Hypothalamus (tissue), 51 donors: ENCODE measurements around the gene DGCR2.
"Not testable (repeated sequence)": the region's sequence is repeated elsewhere in the genome, so short reads cannot be mapped to it uniquely, and the experiment has no call there.

ENCODE experiments used
- DNase-seq, 51 donors: peaks; one replicate each; lab custom pipeline; 2025; lab: John Stamatoyannopoulos, UW

DGCR2 gene

GRCh38 chr22:19086896-19087295 is 35.3 kb downstream of the DGCR2 start:
- no peak for DNase-seq

GRCh38 chr22:19086417-19086816 is 35.8 kb downstream of the DGCR2 start:
- DNase-seq: no peak

DNA sequence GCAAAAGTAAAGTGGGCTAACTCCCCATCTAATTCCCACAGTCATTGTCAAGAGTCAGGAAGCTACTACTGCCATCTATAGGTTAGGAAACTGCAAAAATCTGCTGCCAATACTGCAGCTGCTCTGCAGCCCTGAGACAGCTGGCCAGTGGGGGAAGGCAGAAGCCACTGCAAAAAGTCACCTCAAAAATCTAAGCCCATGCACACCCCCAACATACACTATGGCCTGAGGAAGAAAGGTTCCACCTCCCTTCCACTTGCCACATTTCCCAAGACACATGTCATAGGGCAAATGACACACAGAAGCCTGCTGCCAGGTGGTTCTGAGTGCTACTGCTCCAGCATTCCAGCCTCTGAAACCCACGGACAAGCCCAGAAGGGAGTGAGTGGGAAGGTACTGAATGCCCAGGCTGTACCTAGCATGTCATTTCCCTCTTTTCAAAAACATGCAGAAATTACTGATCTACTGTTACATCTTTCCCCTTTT is 36.9 kb downstream of the DGCR2 start:
- DNase-seq: peak in 1 of 51 donors; percentile 11

DNA sequence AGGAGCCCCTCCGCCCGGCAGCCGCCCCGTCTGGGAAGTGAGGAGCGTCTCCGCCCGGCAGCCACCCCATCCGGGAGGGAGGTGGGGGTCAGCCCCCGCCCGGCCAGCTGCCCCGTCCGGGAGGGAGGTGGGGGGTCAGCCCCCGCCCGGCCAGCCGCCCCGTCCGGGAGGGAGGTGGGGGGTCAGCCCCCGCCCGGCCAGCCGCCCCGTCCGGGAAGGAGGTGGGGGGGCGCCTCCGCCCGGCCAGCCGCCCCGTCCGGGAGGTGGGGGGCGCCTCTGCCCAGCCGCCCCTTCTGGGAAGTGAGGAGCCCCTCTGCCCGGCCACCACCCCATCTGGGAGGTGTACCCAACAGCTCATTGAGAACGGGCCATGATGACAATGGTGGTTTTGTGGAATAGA is 37.6 kb downstream of the DGCR2 start:
- DNase-seq: not testable (repeated sequence)

DNA sequence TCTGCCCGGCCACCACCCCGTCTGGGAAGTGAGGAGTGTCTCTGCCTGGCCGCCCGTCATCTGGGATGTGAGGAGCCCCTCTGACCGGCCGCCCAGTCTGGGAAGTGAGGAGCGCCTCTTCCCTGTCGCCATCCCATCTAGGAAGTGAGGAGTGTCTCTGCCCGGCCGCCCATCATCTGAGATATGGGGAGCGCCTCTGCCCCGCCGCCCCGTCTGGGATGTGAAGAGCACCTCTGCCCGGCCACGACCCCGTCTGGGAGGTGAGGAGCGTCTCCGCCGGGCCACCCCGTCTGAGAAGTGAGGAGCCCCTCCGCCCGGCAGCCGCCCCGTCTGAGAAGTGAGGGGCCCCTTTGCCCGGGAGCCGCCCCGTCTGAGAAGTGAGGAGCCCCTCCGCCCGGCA is 38.1 kb downstream of the DGCR2 start:
- DNase-seq: not testable (repeated sequence)

DNA sequence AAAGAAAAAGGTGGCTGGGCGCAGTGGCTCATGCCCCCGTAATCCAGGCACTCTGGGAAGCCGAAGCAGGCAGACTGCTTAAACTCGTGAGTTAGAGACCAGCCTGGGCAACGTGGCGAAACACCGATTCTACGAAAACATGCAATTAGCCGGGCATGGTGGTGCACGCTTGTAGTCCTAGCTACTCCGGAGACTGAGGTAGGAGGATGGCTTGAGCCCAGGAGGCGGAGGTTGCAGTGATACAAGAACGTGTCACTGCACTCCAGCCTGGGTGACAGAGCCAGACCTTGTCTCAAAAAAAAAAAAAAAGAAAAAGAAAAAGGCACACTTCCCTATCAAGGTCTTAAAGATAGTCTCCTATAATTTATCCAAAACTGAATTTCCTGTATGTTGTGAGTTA is 39.4 kb downstream of the DGCR2 start:
- DNase-seq: no peak

GRCh38 chr22:19082101-19082500 is 40.1 kb downstream of the DGCR2 start:
- no peak for DNase-seq

DNA sequence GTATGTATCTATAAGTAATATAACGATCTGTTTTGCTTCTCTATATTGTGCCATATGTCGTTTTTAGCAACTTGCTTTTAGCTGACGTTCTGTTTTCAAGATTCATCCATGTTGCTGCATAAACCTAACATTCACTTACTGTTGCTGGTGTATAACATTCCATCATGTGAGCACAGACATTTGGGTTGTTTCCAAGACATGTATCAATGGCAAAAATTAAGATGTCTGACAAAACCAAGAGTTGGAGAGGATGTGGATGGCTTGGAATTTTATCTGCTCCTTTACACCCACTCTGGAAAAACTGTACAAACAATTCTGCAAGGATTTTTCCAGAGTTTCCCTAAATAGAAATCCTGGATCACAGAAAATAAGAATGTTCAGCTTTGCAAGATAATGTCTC is 40.9 kb downstream of the DGCR2 start:
- no peak for DNase-seq

GRCh38 chr22:19080853-19081252 is 41.4 kb downstream of the DGCR2 start:
- DNase-seq: no peak

DNA sequence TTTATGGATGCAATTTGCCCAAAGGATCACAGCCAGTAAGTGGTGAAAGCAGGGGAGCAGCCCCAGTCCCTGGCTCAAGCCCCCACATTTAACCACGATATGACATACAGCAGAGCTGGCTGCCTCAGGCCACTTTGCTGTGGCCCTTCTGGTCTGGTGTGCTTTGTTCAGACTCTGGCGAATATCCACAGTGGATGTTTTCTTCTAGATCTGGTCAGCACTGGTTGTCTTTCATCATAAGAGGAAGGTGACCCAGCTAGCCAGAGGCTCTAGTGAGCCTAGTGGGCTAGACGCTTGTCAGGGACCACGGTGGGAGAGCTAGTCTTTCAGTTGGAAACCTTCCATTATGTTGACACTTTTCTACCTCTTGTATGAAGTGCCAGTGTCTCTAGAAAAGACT is 42.5 kb downstream of the DGCR2 start:
- DNase-seq: no peak

DNA sequence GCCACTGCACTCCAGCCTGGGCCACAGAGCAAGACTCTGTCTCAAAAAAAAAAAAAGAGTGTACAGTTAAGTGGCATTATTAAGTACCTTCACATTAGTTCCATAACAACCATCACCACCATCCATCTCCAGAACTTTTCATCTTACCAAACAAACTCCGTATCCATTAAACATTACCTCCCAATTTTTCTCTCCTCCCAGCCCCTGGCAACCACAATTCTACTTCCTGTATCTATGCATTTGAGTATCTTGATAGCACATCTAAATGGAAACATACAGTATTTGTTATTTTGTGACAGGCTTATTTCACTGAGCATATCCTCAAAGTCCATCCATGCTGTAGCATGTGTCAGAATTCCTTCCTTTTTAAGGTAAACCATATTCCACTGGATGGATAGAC is 46.8 kb downstream of the DGCR2 start:
- no peak for DNase-seq

- not testable (repeated sequence) for DNase-seq
Measured at GRCh38 chr22:19072853-19073252, 49.4 kb downstream of the DGCR2 start.

DNA sequence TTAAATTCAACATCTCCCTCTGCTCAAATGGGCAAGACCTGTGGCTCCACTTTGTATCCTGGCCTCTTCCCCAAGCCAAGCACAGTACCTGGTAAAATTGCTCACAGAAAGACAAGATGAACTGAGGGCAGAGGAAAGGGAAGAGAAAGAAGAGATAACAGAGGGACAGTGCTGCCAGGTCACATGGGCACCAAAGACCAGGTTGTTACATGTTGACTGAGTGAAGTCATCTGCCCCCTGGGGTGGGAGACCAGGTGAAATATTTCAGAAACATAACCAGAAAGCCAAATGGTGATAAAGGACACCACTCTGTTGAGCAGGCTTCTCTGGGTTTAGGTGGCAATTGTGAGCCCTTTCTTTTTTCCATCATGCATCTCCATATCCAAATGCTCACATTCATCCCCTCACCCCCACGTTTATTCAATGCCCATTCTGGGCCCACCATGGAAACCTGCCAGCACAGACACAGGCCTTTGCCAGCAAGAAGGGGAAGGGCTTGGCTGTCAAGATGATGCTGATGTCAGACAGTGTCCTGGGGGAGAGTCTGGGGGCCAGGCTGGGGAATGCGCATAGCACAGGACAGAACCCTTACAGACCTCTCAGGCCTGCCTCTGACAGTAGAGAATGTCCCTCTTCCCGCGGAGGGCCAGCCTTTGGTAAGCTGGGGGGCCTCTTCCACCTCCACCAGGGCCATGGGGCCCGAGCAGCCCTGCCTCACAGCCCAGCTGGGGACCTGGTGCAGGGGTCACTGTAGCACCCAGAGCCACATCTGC is 51.6 kb downstream of the DGCR2 start:
- no peak for DNase-seq

GRCh38 chr22:19069451-19069850 is 52.8 kb downstream of the DGCR2 start:
- DNase-seq: no peak

GRCh38 chr22:19068784-19069271 is 53.4 kb downstream of the DGCR2 start:
- no peak for DNase-seq

- DNase-seq: no peak
Measured at GRCh38 chr22:19067696-19068348, 54.4 kb downstream of the DGCR2 start.

- DNase-seq: no peak
Measured at GRCh38 chr22:19066531-19067271, 55.5 kb downstream of the DGCR2 start.

DNA sequence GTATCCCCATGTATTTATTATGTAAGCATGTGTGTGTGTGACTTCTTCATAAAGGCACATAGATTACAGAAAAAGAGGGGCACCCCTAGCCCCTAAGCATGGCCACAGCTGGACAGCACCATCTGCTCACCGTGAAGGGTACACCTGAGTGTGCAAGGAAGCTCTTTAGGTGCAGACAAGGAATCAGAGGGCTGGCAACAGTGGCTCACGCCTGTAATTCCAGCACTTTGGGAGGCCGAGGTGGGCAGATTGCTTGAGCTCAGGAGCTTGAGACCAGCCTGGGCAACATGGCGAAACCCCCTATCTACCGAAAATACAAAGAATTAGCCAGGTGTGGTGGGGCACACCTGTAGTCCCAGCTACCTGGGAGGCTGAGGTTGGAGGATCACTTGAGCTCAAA is 56.3 kb downstream of the DGCR2 start:
- no peak for DNase-seq

GRCh38 chr22:19065298-19065859 is 56.8 kb downstream of the DGCR2 start:
- DNase-seq: no peak

DNA sequence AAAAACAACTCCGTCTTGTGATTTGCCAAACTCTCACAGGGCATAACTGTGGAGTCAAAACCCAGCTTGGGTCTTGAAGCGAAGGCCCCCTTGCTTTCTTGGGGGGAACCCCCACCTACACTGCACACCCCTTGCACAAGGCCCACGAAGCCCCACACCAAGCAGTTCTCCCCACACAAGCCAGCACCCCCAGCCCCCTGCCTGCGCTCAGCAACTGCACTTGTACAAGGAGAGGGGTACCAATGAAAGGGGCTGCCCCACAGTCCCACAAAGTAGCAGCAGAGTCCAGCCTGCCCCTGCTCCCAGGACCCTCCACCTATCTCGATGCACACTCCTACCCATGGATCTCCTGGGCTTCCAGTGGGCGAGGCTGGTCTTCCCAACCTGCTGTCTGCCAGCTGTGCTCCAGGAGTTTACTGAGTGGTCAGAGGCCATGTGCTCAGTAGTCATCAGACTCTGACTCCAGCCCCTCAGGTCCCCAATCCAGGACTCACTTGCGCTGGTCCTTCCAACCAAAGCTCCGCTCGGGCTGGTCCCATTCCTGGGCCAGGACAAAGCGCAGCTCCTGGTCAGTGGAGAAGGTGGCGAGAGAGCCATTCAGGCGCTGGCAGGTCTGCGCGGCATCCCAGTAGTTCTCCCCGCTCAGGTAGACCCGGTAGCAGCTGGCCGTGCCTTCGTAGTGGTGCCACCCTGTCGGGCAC is 57.7 kb downstream of the DGCR2 start:
- DNase-seq: no peak
